H1 (cell line): Measurements from ENCODE around the gene ARMC5. TPM values are rescaled to one million over a fixed set of nuclear protein-coding genes. Genes with fewer than 3 reads are reported as not detected.

Experiments
- CTCF ChIA-PET: fragments of 300-600 bp; sonication (Branson Sonifier 250); formaldehyde crosslinking; loops from one replicate; lab custom pipeline; 2021; ENCODE audit not compliant: partially characterized antibody; lab: Charles Lee
- POLR2A ChIA-PET: fragments of 300-600 bp; sonication (Branson Sonifier 250); formaldehyde crosslinking; loops from one replicate; lab custom pipeline; 2021; ENCODE audit warnings: inconsistent platforms; ENCODE audit not compliant: partially characterized antibody; lab: Charles Lee
- DNase-seq, 2 experiments: peaks; one replicate each; pipeline versions ENCODE4 v3.0.0 to v3.0.0-alpha.2; 2010 to 2022; ENCODE audit warnings: low spot score in 2 of 2, low read depth in 1 of 2, mixed read lengths in 1 of 2
- FAIRE-seq: peaks from 2 replicates; lab custom pipeline; 2011; peaks lifted over from hg19 to GRCh38; lab: Jason Lieb, UNC
- H2AFZ ChIP-seq: 2 replicates; pipeline ENCODE4 v1.8.1; 2012; ENCODE audit warnings: low read length, inconsistent platforms
- H2AK5ac ChIP-seq: 2 replicates; pipeline ENCODE4 v1.6.1; 2013; ENCODE audit warnings: low read depth, low read length
- H2BK120ac ChIP-seq: replicated peaks from 2 replicates; pipeline ENCODE3; 2013; ENCODE audit warnings: low read depth, low read length, inconsistent platforms
- H2BK12ac ChIP-seq: 2 replicates; pipeline ENCODE4 v1.6.1; 2013; ENCODE audit warnings: low read depth, low read length
- H2BK15ac ChIP-seq: 2 replicates; pipeline ENCODE4 v1.6.1; 2013; ENCODE audit warnings: low read length
- H2BK20ac ChIP-seq: 2 replicates; pipeline ENCODE4 v1.6.1; 2013; ENCODE audit warnings: low read length
- H2BK5ac ChIP-seq: 2 replicates; pipeline ENCODE4 v1.6.1; 2013; ENCODE audit warnings: low read depth, low read length
- H3K14ac ChIP-seq: 2 replicates; pipeline ENCODE4 v1.6.1; 2013; ENCODE audit warnings: inconsistent platforms; ENCODE audit not compliant: insufficient read length
- H3K18ac ChIP-seq: 2 replicates; pipeline ENCODE4 v1.6.1; 2013; ENCODE audit warnings: low read length; ENCODE audit errors: extremely low read depth
- H3K23ac ChIP-seq: 2 replicates; pipeline ENCODE4 v1.6.1; 2013; ENCODE audit warnings: inconsistent platforms; ENCODE audit not compliant: insufficient read length
- H3K23me2 ChIP-seq: 2 replicates; pipeline ENCODE4 v1.6.1; 2013; ENCODE audit warnings: low read depth, low read length
- H3K27ac ChIP-seq: 2 replicates; pipeline ENCODE4 v1.6.1; 2011; ENCODE audit warnings: low read depth, low read length, inconsistent platforms
- H3K27me3 ChIP-seq, 4 experiments: replicated peaks in 1 of 4; 1 replicate in 1 of 4; 2 replicates in 3 of 4; pipeline versions ENCODE4 v1.6.1 to v1.8.1; 2011 to 2013; ENCODE audit warnings: low read length in 3 of 4, mild to moderate bottlenecking in 3 of 4, inconsistent platforms in 2 of 4, mixed read lengths in 2 of 4, moderate library complexity in 1 of 4; ENCODE audit not compliant: control insufficient read depth in 3 of 4, insufficient read depth in 3 of 4; ENCODE audit errors: extremely low read depth in 1 of 4
- H3K36me3 ChIP-seq, 4 experiments: 2 replicates each; pipeline versions ENCODE4 v1.6.1 to v1.8.1; 2011 to 2013; ENCODE audit warnings: mild to moderate bottlenecking in 4 of 4, low read length in 3 of 4, moderate library complexity in 2 of 4, control low read depth in 1 of 4, inconsistent platforms in 1 of 4; ENCODE audit not compliant: insufficient read depth in 4 of 4, control insufficient read depth in 2 of 4
- H3K4ac ChIP-seq: replicated peaks from 2 replicates; pipeline ENCODE3; 2013; ENCODE audit warnings: low read length, low read depth, mixed read lengths, inconsistent platforms; ENCODE audit not compliant: insufficient read length
- H3K4me1 ChIP-seq, 4 experiments: replicated peaks in 1 of 4; 1 replicate in 1 of 4; 2 replicates in 3 of 4; pipeline versions ENCODE4 v1.6.1 to v1.8.1; 2011 to 2013; ENCODE audit warnings: low read length in 3 of 4, inconsistent platforms in 2 of 4, mixed read lengths in 1 of 4; ENCODE audit not compliant: insufficient read depth in 4 of 4, control insufficient read depth in 3 of 4
- H3K4me2 ChIP-seq, 2 experiments: 2 replicates each; pipeline versions ENCODE4 v1.6.1 to v1.8.1; 2011 to 2013; ENCODE audit warnings: low read depth in 2 of 2, low read length in 2 of 2, control low read depth in 1 of 2, inconsistent platforms in 1 of 2, mild to moderate bottlenecking in 1 of 2; ENCODE audit not compliant: insufficient read depth in 1 of 2
- H3K4me3 ChIP-seq, 4 experiments: fragments of 200-600, 300-600 bp in 1 of 4; sonication (generic), shearing (Covaris generic), sonication (Bioruptor Twin) in 1 of 4; 2 replicates each; pipeline versions ENCODE4 v1.5.1 to v1.8.1; 2011 to 2016; ENCODE audit warnings: low read length in 4 of 4, low read depth in 3 of 4, control low read depth in 2 of 4, inconsistent platforms in 2 of 4, mild to moderate bottlenecking in 2 of 4, mixed read lengths in 1 of 4, moderate library complexity in 1 of 4; ENCODE audit not compliant: insufficient read depth in 2 of 4; ENCODE audit errors: extremely low read depth in 1 of 4
- H3K56ac ChIP-seq: replicated peaks from 2 replicates; pipeline ENCODE3; 2013; ENCODE audit warnings: low read depth, mild to moderate bottlenecking, mixed read lengths, low read length, inconsistent platforms; ENCODE audit not compliant: insufficient read length
- H3K79me1 ChIP-seq: 2 replicates; pipeline ENCODE4 v1.6.1; 2013; ENCODE audit warnings: low read depth, low read length, control low read depth
- H3K79me2 ChIP-seq, 2 experiments: 2 replicates each; pipeline versions ENCODE4 v1.6.1 to v1.8.1; 2012 to 2013; ENCODE audit warnings: low read length in 2 of 2, mild to moderate bottlenecking in 2 of 2, inconsistent platforms in 1 of 2; ENCODE audit not compliant: insufficient read depth in 2 of 2, control insufficient read depth in 1 of 2
- H3K9ac ChIP-seq, 4 experiments: replicated peaks in 1 of 4; 1 replicate in 1 of 4; 2 replicates in 3 of 4; pipeline versions ENCODE4 v1.6.1 to v1.8.1; 2011 to 2013; ENCODE audit warnings: low read depth in 3 of 4, low read length in 3 of 4, control low read depth in 2 of 4, mild to moderate bottlenecking in 2 of 4, moderate library complexity in 2 of 4, inconsistent platforms in 1 of 4; ENCODE audit errors: extremely low read depth in 1 of 4
- H3K9me3 ChIP-seq, 2 experiments: 2 replicates each; pipeline versions ENCODE4 v1.6.1 to v1.8.1; 2012 to 2013; ENCODE audit warnings: mild to moderate bottlenecking in 2 of 2, moderate library complexity in 2 of 2, control low read depth in 1 of 2, inconsistent platforms in 1 of 2, low read depth in 1 of 2, low read length in 1 of 2, mixed read lengths in 1 of 2; ENCODE audit not compliant: insufficient read depth in 2 of 2
- H4K20me1 ChIP-seq, 2 experiments: replicated peaks in 1 of 2; 2 replicates each; pipeline versions ENCODE3 to v1.8.1; 2011 to 2013; ENCODE audit warnings: inconsistent platforms in 2 of 2, low read length in 2 of 2, mild to moderate bottlenecking in 1 of 2; ENCODE audit not compliant: insufficient read depth in 2 of 2, control insufficient read depth in 1 of 2
- H4K5ac ChIP-seq: 2 replicates; pipeline ENCODE4 v1.6.1; 2013; ENCODE audit warnings: low read length, low read depth, mixed read lengths, inconsistent platforms; ENCODE audit not compliant: insufficient read length
- H4K8ac ChIP-seq: 2 replicates; pipeline ENCODE4 v1.8.0; 2013; ENCODE audit warnings: mild to moderate bottlenecking, moderate library complexity, low read length, inconsistent platforms; ENCODE audit not compliant: insufficient read depth; ENCODE audit errors: extremely low read depth
- H4K91ac ChIP-seq: replicated peaks from 2 replicates; pipeline ENCODE3; 2013; ENCODE audit warnings: low read length, mixed read lengths, inconsistent platforms; ENCODE audit not compliant: insufficient read length
- EZH2 ChIP-seq: fragments of 200-600 bp; sonication (generic); IDR thresholded peaks from 2 replicates; pipeline ENCODE4 v1.7.1; 2012; ENCODE audit warnings: low read depth, mild to moderate bottlenecking, moderate library complexity, low read length, inconsistent platforms; ENCODE audit not compliant: severe bottlenecking
- POLR2AphosphoS5 ChIP-seq: IDR thresholded peaks from 2 replicates; pipeline ENCODE4 v1.6.1; 2011; ENCODE audit warnings: low read depth, low read length
- RXRA ChIP-seq: IDR thresholded peaks from 2 replicates; pipeline ENCODE4 v1.6.1; 2011; ENCODE audit warnings: low read depth, mild to moderate bottlenecking, low read length, moderate library complexity; ENCODE audit not compliant: insufficient read depth
- ZNF274 ChIP-seq: IDR thresholded peaks from 2 replicates; pipeline ENCODE4 v1.7.0; 2012; ENCODE audit warnings: low read length, borderline replicate concordance; ENCODE audit errors: extremely low read depth
- WGBS, 2 experiments: shearing (Covaris generic) in 1 of 2; methylation state at CpG; one replicate each; pipeline versions ENCODE4 v1.1.6 to v1.1.7; 2013 to 2015; ENCODE audit warnings: low lambda C conversion rate in 2 of 2, mixed read lengths in 2 of 2, inconsistent platforms in 1 of 2, low coverage in 1 of 2, missing lambda C conversion rate in 1 of 2; ENCODE audit not compliant: insufficient replicate concordance in 2 of 2, insufficient coverage in 1 of 2, insufficient read length in 1 of 2; ENCODE audit errors: extremely low coverage in 1 of 2, missing lambda C conversion rate in 1 of 2; 5-methylcytosine and 5-hydroxymethylcytosine counted together
- polyA plus RNA-seq, 7 experiments: library from polyadenylated mRNA; depleted of rRNA in 3 of 7; stranded (reverse) in 5 of 7; unstranded in 2 of 7; fragments of >200 nt in 5 of 7; fragments of 200-250 nt in 2 of 7; gene quantifications; 1 replicate in 5 of 7; 2 replicates in 1 of 7; 4 replicates in 1 of 7; pipeline versions ENCODE4 v1.2.1 to v1.2.3, GENCODE V29; 2011 to 2013; ENCODE audit warnings: missing spikeins in 2 of 7, mixed read lengths in 2 of 7
- total RNA-seq: library from RNA; stranded (reverse); fragmentation: NEBNext Ultra II Directional; extraction: Animal tissue kit (Norgen Biotek cat#: 25700); gene quantifications from 2 replicates; pipeline ENCODE4 v1.2.1, GENCODE V29; 2021
- TF ChIP-seq, protein P1 (sequence below): IDR thresholded peaks from 2 replicates; pipeline ENCODE4 v1.6.1; 2011; ENCODE audit warnings: low read depth, mild to moderate bottlenecking, low read length; ENCODE audit not compliant: insufficient read depth

Gene ARMC5
- total and polyA plus RNA-seq, 2 of the 8 experiments (the other 6 are each of a cell fraction or from before 2014, with no cell fraction given), result 7.8 to 8.7 TPM

DNA sequence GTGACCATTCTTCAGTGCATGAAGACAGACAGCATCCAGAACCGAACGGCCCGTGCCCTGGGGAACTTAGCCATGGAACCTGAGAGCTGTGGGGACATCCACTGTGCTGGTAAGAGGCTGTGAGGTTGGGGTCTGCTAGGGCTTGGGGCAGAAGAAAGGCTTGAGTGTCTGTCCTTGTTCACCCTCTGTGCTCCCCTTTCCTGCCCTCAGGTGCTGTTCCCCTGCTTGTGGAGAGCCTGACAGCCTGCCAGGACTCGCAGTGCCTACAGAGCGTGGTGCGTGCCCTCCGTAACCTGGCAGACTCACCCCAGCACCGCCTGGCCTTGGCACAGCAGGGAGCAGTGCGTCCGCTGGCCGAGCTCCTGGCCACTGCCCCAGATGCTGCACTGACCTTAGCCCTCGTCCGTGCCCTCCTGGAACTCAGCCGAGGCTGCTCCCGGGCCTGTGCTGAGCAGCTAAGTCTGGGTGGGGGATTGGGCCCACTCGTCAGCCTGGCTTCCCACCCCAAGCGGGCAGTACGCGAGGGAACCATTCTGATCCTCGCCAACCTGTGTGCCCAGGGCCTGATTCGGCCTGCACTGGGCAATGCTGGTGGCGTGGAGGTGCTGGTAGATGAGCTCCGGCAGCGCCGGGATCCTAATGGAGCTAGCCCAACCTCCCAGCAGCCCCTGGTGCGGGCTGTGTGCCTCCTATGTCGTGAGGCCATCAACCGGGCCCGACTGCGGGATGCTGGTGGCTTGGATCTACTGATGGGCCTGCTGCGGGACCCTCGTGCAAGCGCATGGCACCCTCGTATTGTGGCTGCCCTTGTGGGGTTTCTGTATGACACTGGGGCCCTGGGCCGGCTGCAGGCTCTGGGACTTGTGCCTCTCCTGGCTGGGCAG lies 2.9 kb downstream of the ARMC5 start:
- no peak overlapping the region for H4K5ac ChIP-seq
- H4K8ac ChIP-seq, result no peak overlapping the region
- H3K9ac ChIP-seq, result no peak overlapping the region
- H3K23ac ChIP-seq, result no peak overlapping the region
- H2BK15ac ChIP-seq, result no peak overlapping the region
- H3K79me1 ChIP-seq, result peaks cover 3% of the 10 kb centered on the region; the same call in 1 of the 2 replicates
- no peak overlapping the region for H2AFZ ChIP-seq
- H4K20me1 ChIP-seq, result peaks cover 7 to 8% of the 10 kb centered on the region in 2 experiments
- peaks cover 0 to 9% (median 4%) of the 10 kb centered on the region in 4 experiments; a peak in 4 of 7 replicates for H3K4me1 ChIP-seq
- no peak overlapping the region for H2BK120ac ChIP-seq
- no peak overlapping the region for H4K91ac ChIP-seq
- H3K4ac ChIP-seq, result no peak overlapping the region
- WGBS, 2 experiments, result 92% methylated on average over 33 of the region's 35 CpGs; no CpG with 5 or more reads in 1 of the 2 experiments
- ChIA-PET CTCF (interaction anchor here (0.6 to 2.7 kb wide), 6 partner anchors 9 to 365 kb away, joined by 3 to 35 read pairs (median 8); no protein-coding TSS in a partner anchor), POLR2A (interaction anchor here (1.0 kb wide), 1 partner anchor 10 kb away, joined by 3 read pairs; no protein-coding TSS in a partner anchor)
- H3K14ac ChIP-seq, result no peak overlapping the region
- no peak overlapping the region for H3K18ac ChIP-seq
- no peak overlapping the region for H3K4me3 ChIP-seq
- TF ChIP-seq POLR2AphosphoS5 (no peak), ZNF274 (no peak), EZH2 (no peak), RXRA (no peak)
- TF ChIP-seq, protein P1, sequence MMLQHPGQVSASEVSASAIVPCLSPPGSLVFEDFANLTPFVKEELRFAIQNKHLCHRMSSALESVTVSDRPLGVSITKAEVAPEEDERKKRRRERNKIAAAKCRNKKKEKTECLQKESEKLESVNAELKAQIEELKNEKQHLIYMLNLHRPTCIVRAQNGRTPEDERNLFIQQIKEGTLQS, result no peak
- H3K23me2 ChIP-seq, result peaks cover 11% of the 10 kb centered on the region; the same call in 1 of the 2 replicates
- H2AK5ac ChIP-seq, result no peak overlapping the region
- no peaks in the 10 kb centered on the region for H3K9me3 ChIP-seq
- no peak for DNase-seq
- H2BK12ac ChIP-seq, result no peak overlapping the region
- H3K27me3 ChIP-seq, result no peaks in the 10 kb centered on the region
- no peak overlapping the region for H3K27ac ChIP-seq
- H2BK5ac ChIP-seq, result 0 out of 2 replicates have a peak overlapping the region, but pooled peaks have one; percentile 30
- FAIRE-seq, result no peak
- peaks cover 0 to 13% (median 1%) of the 10 kb centered on the region in 4 experiments; a peak in 4 of 8 replicates for H3K36me3 ChIP-seq
- H3K4me2 ChIP-seq, result no peak overlapping the region
- H3K79me2 ChIP-seq, result peaks cover 0 to 12% of the 10 kb centered on the region in 2 experiments; a peak in 2 of 4 replicates
- H2BK20ac ChIP-seq, result no peak overlapping the region
- no peak overlapping the region for H3K56ac ChIP-seq
